ENCODE measurements around the gene ACVR1.

ACVR1 gene

DNA sequence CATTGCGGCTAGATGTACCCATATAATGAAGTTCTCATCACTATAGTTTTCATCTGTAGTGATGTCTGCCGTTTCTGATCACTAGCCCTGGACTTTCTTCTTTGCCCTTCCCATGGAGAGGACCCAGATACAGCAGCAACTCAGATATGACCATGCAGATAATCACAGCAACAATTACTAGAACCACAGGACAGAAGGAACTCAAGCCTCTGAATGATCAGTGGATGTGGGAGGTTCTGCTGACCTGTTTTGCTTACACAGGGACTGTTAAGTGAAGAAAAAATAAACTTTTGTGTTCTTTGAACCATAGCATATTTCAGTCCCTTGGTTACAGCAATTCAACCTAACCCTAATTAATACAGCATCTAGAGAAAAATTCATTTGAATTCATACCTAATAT, 62.7 kb downstream of the ACVR1 start:
- H3K4me3 ChIP-seq (ENCODE audit: low read depth, low read length), result no peak overlapping the region
- TF ChIP-seq, protein P1, sequence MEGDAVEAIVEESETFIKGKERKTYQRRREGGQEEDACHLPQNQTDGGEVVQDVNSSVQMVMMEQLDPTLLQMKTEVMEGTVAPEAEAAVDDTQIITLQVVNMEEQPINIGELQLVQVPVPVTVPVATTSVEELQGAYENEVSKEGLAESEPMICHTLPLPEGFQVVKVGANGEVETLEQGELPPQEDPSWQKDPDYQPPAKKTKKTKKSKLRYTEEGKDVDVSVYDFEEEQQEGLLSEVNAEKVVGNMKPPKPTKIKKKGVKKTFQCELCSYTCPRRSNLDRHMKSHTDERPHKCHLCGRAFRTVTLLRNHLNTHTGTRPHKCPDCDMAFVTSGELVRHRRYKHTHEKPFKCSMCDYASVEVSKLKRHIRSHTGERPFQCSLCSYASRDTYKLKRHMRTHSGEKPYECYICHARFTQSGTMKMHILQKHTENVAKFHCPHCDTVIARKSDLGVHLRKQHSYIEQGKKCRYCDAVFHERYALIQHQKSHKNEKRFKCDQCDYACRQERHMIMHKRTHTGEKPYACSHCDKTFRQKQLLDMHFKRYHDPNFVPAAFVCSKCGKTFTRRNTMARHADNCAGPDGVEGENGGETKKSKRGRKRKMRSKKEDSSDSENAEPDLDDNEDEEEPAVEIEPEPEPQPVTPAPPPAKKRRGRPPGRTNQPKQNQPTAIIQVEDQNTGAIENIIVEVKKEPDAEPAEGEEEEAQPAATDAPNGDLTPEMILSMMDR (IDR thresholded peaks at IDR 0.05; ENCODE audit: borderline replicate concordance, insufficient read depth, low read depth, low read length), result no peak

DNA sequence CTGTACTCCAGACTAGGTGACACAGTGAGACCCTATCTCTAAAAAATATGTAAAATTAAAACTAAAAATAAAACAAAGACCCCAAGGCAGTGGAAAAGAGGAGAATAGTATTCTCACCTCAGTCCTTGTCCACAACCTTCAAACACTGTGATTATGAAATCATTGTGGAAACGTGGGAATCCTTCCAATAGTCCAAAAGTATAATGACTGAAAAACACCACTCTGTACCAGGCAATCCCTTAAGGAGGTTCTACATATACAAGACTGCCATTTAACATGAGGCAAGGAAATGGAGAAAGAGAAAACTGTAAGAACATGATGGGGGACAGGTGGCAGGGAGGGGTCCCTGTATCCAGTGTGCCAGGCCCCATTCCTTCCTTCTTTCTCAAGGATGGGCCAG, 66.1 kb downstream of the ACVR1 start:
- TF ChIP-seq, protein P1 (IDR thresholded peaks at IDR 0.05; ENCODE audit: borderline replicate concordance, insufficient read depth, low read depth, low read length), result no peak
- no peak overlapping the region for H3K4me3 ChIP-seq (ENCODE audit: low read depth, low read length)

DNA sequence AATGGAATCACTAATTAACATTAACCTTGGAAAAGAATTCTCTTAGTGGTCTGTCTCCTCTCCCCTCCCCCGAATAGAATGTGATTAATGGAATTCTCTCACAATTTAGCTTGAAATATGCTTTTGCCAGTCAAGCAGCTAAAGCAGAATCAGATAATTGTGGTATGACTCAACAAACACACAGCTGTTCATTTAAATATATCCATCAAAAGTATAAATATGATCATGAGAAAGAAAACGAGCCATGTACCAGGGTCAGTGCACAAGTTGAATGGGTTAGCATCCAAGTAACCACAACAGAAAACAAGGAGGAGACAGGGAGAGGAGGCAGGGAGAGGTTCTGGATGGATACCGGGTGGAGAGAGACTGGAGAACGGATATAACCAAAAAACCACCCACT, 66.9 kb downstream of the ACVR1 start:
- H3K4me3 ChIP-seq (ENCODE audit: low read depth, low read length), result no peak overlapping the region
- TF ChIP-seq, protein P1 (IDR thresholded peaks at IDR 0.05; ENCODE audit: borderline replicate concordance, insufficient read depth, low read depth, low read length), result no peak

DNA sequence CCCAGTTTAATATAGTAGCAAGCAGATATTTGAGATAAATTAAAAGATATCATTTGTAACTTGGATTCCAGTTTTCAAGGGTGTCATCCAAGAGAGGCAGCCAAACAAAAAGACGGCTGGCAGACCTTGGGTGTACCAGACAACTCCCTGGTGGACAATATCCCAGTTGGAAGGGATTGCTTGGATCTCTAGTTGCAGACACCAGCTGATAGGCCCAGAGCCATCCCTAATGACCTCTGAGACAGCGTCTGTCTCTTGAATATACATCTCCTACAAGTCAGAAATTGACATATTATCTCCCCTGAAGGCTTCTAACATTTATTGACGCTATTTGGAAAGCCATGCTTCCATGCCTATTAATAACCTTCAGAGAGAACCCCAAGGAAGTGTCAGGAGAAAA, 67.7 kb downstream of the ACVR1 start:
- no peak overlapping the region for H3K4me3 ChIP-seq (ENCODE audit: low read depth, low read length)
- TF ChIP-seq, protein P1 (IDR thresholded peaks at IDR 0.05; ENCODE audit: borderline replicate concordance, insufficient read depth, low read depth, low read length), result no peak

DNA sequence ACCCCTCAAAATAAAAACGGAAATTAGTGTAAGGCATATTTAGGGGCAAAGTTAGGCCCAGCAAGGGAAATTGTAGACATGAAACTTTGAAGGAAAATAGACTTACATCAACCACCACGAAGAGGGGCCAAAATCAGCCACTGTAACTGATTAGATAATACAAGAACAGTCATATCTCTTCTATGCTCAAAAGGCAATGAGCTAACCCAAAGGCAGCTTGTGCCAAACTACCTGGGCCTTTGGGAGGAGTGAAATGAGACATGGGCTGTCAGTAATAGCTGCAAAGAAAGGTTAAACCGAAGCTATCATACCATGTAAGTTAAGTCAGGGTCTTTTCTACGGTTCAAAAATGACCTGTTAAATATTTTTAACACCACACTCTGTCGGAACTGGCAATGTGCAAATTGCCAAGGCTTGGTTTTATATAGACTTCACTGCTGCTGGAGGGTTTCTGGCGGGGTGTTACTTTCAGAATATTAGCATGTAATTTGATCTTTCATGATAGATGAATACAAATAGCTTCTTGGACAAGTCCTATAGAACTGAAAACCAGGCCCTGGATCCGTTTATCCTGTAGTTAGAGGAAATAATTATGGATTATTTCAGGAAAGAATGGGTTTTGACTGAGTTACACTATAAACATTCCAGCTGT, 69.6 kb downstream of the ACVR1 start:
- no peak overlapping the region for H3K4me3 ChIP-seq (ENCODE audit: low read depth, low read length)
- TF ChIP-seq, protein P1 (IDR thresholded peaks at IDR 0.05; ENCODE audit: borderline replicate concordance, insufficient read depth, low read depth, low read length), result no peak

DNA sequence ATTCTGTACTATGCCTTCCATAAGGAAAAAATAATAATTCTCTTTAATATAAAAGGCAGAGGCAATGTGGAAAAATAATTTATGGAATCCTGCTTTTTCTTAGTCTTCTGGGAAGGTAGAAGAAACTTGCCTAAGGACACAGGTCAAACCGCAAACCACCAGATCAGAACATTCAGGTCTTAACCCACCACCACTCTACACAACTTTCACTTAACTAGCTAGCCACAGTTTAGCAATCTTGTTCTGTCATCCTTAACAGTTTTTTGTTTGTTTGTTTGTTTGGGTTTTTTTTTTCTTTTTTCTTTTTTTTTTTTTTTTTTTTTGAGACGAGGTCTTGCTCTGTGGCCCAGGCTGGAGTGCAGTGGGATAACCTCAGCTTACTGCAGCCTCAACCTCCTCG, 70.6 kb downstream of the ACVR1 start:
- TF ChIP-seq, protein P1 (IDR thresholded peaks at IDR 0.05; ENCODE audit: borderline replicate concordance, insufficient read depth, low read depth, low read length), result no peak

DNA sequence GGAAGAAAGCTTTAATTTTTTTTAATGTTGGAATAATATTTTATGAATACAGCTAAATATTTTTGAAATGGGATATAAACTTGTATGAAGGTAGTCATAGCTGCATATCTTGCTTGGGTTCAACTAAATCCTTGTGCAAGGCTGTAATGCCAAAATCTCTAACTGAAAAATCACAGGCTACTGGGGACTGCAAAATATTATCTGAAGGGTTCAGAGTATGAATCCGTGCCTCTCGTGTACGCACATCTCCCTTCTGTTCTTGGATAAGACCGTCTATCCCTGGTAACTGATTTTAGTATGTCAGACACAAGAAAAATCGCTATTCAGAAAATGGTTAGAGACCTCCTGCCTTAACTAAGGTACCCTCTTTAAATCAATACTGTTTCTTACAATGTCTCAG, 71.8 kb downstream of the ACVR1 start:
- TF ChIP-seq, protein P1 (IDR thresholded peaks at IDR 0.05; ENCODE audit: borderline replicate concordance, insufficient read depth, low read depth, low read length), result no peak

More for the DNA sequence above, 70.6 kb downstream of the ACVR1 start:
- H3K4me3 ChIP-seq (ENCODE audit: low read depth, low read length), result no peak overlapping the region

More for the DNA sequence above, 71.8 kb downstream of the ACVR1 start:
- no peak overlapping the region for H3K4me3 ChIP-seq (ENCODE audit: low read depth, low read length)

Data from GM12875 (cell line).